Hepatocyte (in vitro differentiated cells): ENCODE results near the gene PCDH1.
A peak's percentile ranks its signal among the peaks of the same experiment; 100 is the strongest.

Source experiments
- EZH2 ChIP-seq: fragments of 200-600 bp; sonication (generic); IDR thresholded peaks from 2 replicates; pipeline ENCODE4 v1.6.1; 2016; ENCODE audit warnings: antibody characterized with exemption, mild to moderate bottlenecking, borderline replicate concordance
- TF ChIP-seq, protein P1 (sequence below): fragments of 200-600 bp; sonication (generic); IDR thresholded peaks from 2 replicates; pipeline ENCODE4 v1.5.1; 2016; ENCODE audit warnings: antibody characterized with exemption, mild to moderate bottlenecking; ENCODE audit not compliant: poor library complexity

DNA sequence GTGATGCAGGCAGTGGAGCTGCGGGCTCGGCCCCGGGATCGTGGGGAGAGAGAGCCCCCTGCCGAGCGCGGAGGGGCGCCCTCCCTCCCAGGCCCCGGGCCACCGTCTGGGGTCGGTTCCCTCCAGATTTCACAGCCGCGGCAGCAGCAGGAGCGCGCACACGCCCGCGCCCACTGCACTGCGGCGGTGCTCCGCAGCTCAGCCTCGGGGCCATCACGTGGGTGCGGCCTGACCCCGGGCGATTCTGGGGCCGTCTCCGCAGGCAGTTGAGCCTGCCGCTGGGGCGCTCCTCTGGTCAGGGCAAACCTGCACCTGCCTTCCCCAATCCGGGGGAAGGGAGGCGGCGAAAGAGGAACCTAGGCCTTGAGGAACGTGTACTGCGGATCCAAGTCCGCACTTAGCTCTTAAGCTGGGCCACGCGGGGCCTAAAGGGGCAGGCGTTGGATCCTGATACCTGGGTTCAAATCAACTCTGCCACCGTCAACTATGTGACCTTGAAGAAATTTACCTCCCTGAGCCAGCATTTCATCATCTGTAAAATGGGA lies 36.1 kb upstream of the PCDH1 start:
- TF ChIP-seq, protein P1, sequence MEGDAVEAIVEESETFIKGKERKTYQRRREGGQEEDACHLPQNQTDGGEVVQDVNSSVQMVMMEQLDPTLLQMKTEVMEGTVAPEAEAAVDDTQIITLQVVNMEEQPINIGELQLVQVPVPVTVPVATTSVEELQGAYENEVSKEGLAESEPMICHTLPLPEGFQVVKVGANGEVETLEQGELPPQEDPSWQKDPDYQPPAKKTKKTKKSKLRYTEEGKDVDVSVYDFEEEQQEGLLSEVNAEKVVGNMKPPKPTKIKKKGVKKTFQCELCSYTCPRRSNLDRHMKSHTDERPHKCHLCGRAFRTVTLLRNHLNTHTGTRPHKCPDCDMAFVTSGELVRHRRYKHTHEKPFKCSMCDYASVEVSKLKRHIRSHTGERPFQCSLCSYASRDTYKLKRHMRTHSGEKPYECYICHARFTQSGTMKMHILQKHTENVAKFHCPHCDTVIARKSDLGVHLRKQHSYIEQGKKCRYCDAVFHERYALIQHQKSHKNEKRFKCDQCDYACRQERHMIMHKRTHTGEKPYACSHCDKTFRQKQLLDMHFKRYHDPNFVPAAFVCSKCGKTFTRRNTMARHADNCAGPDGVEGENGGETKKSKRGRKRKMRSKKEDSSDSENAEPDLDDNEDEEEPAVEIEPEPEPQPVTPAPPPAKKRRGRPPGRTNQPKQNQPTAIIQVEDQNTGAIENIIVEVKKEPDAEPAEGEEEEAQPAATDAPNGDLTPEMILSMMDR = peak; percentile 39
- no peak for TF ChIP-seq EZH2
